GM21576 (cell line): ENCODE measurements around the gene STX4.

Experiments
- ATAC-seq: cut with Tn5 transposase; IDR thresholded peaks from one replicate; pipeline ENCODE4 v1.9.1; 2021; ENCODE audit warnings: mild to moderate bottlenecking, moderate library complexity; ENCODE audit not compliant: unreplicated experiment

The STX4 gene

GRCh38 chr16:31081428-31082351 lies 48.3 kb downstream of the STX4 start:
- ATAC-seq, result no peak

- ATAC-seq, result no peak
Observed at GRCh38 chr16:31082368-31083045, 49.1 kb downstream of the STX4 start.

GRCh38 chr16:31083081-31083480 lies 49.7 kb downstream of the STX4 start:
- no peak for ATAC-seq

- ATAC-seq, result no peak
Observed at GRCh38 chr16:31083556-31083955, 50.2 kb downstream of the STX4 start.

- no peak for ATAC-seq
Observed at GRCh38 chr16:31083981-31084380, 50.6 kb downstream of the STX4 start.

- ATAC-seq, result no peak
Observed at GRCh38 chr16:31084584-31085302, 51.4 kb downstream of the STX4 start.

GRCh38 chr16:31085411-31085810 lies 52.1 kb downstream of the STX4 start:
- ATAC-seq, result no peak

GRCh38 chr16:31085873-31086628 lies 52.7 kb downstream of the STX4 start:
- ATAC-seq, result no peak

- no peak for ATAC-seq
Observed at GRCh38 chr16:31086629-31086906, 53.2 kb downstream of the STX4 start.

- ATAC-seq, result no peak
Observed at GRCh38 chr16:31087481-31087880, 54.1 kb downstream of the STX4 start.

- no peak for ATAC-seq
Observed at GRCh38 chr16:31087971-31088370, 54.6 kb downstream of the STX4 start.

GRCh38 chr16:31088459-31089183 lies 55.3 kb downstream of the STX4 start, which contains the start of gene PRSS53:
Gene PRSS53, minus strand, starts transcription at chr16:31088943. Its CDS starts 134 bp downstream, at chr16:31088809.
- no peak for ATAC-seq

- ATAC-seq, result no peak
Observed at GRCh38 chr16:31089199-31089598, 55.8 kb downstream of the STX4 start.
